Measurements from ENCODE around the gene ASRGL1.
A peak's percentile ranks its signal among the peaks of the same experiment; 100 is the strongest.
"Not testable (repeated sequence)": the region's sequence is repeated elsewhere in the genome, so short reads cannot be mapped to it uniquely, and the experiment has no call there.

Gene ASRGL1
- 0.09 to 1.2 (median 0.17) reads per million in 3 donors for total RNA-seq

GRCh38 chr11:62337303-62338181, at the start of gene ASRGL1:
TSS of gene ASRGL1 (plus strand) at chr11:62337448. CDS start at chr11:62337978, 530 bp downstream.
- Histone ChIP-seq H3K9me3 (ENCODE audit: control insufficient read depth, low read length) (no peaks in the 10 kb centered on the region), H3K4me1 (ENCODE audit: control insufficient read depth, insufficient read depth, low read length, poor library complexity, severe bottlenecking) (peaks cover 5% of the 10 kb centered on the region), H3K27ac (ENCODE audit: insufficient read depth, low read length, poor library complexity, severe bottlenecking) (no peak within 1 kb of the TSS), H3K36me3 (ENCODE audit: control insufficient read depth, insufficient read depth, low read length) (no peaks in the 10 kb centered on the region), H3K27me3 (replicated peaks; ENCODE audit: control insufficient read depth, insufficient read depth, low read length, poor library complexity, severe bottlenecking) (no peaks in the 10 kb centered on the region), H3K4me3 (ENCODE audit: insufficient read depth, low read depth, low read length, poor library complexity, severe bottlenecking) (peak within 1 kb of the TSS; percentile 84)
- DNase-seq, result peak; percentile 56 to 68 (median 57)

- DNase-seq, result no peak
- Histone ChIP-seq H3K4me1 (ENCODE audit: control insufficient read depth, insufficient read depth, low read length, poor library complexity, severe bottlenecking) (no peaks in the 10 kb centered on the region), H3K27ac (ENCODE audit: insufficient read depth, low read length, poor library complexity, severe bottlenecking) (no peak overlapping the region), H3K4me3 (ENCODE audit: insufficient read depth, low read depth, low read length, poor library complexity, severe bottlenecking) (no peak overlapping the region), H3K36me3 (ENCODE audit: control insufficient read depth, insufficient read depth, low read length) (no peaks in the 10 kb centered on the region), H3K27me3 (replicated peaks; ENCODE audit: control insufficient read depth, insufficient read depth, low read length, poor library complexity, severe bottlenecking) (peaks cover 2% of the 10 kb centered on the region), H3K9me3 (ENCODE audit: control insufficient read depth, low read length) (no peaks in the 10 kb centered on the region)
Observed at GRCh38 chr11:62295504-62295903, 41.7 kb upstream of the ASRGL1 start.

- H3K4me3 ChIP-seq (ENCODE audit: insufficient read depth, low read depth, low read length, poor library complexity, severe bottlenecking), result no peak within 1 kb of the TSS
- no peaks in the 10 kb centered on the region for H3K9me3 ChIP-seq (ENCODE audit: control insufficient read depth, low read length)
- no peaks in the 10 kb centered on the region for H3K4me1 ChIP-seq (ENCODE audit: control insufficient read depth, insufficient read depth, low read length, poor library complexity, severe bottlenecking)
- peaks cover 2% of the 10 kb centered on the region for H3K27me3 ChIP-seq (replicated peaks; ENCODE audit: control insufficient read depth, insufficient read depth, low read length, poor library complexity, severe bottlenecking)
- no peak within 1 kb of the TSS for H3K27ac ChIP-seq (ENCODE audit: insufficient read depth, low read length, poor library complexity, severe bottlenecking)
- DNase-seq, result no peak
- no peaks in the 10 kb centered on the region for H3K36me3 ChIP-seq (ENCODE audit: control insufficient read depth, insufficient read depth, low read length)
Observed at GRCh38 chr11:62298975-62299374, 38.3 kb upstream of the ASRGL1 start, which contains the start of gene SCGB1D4. TSS of gene SCGB1D4 (minus strand) at chr11:62299075. CDS start at chr11:62299010, 65 bp downstream.

GRCh38 chr11:62306227-62306626, 31.0 kb upstream of the ASRGL1 start:
- H3K27me3 ChIP-seq (replicated peaks; ENCODE audit: control insufficient read depth, insufficient read depth, low read length, poor library complexity, severe bottlenecking), result peaks cover 1% of the 10 kb centered on the region
- no peak overlapping the region for H3K4me3 ChIP-seq (ENCODE audit: insufficient read depth, low read depth, low read length, poor library complexity, severe bottlenecking)
- peaks cover 3% of the 10 kb centered on the region for H3K4me1 ChIP-seq (ENCODE audit: control insufficient read depth, insufficient read depth, low read length, poor library complexity, severe bottlenecking)

GRCh38 chr11:62307950-62308349, 29.3 kb upstream of the ASRGL1 start:
- H3K27me3 ChIP-seq (replicated peaks; ENCODE audit: control insufficient read depth, insufficient read depth, low read length, poor library complexity, severe bottlenecking), result peaks cover 7% of the 10 kb centered on the region
- peaks cover 7% of the 10 kb centered on the region for H3K4me1 ChIP-seq (ENCODE audit: control insufficient read depth, insufficient read depth, low read length, poor library complexity, severe bottlenecking)
- no peaks in the 10 kb centered on the region for H3K9me3 ChIP-seq (ENCODE audit: control insufficient read depth, low read length)
- H3K36me3 ChIP-seq (ENCODE audit: control insufficient read depth, insufficient read depth, low read length), result no peaks in the 10 kb centered on the region
- no peak overlapping the region for H3K27ac ChIP-seq (ENCODE audit: insufficient read depth, low read length, poor library complexity, severe bottlenecking)
- no peak overlapping the region for H3K4me3 ChIP-seq (ENCODE audit: insufficient read depth, low read depth, low read length, poor library complexity, severe bottlenecking)
- no peak for DNase-seq

More at GRCh38 chr11:62306227-62306626, 31.0 kb upstream of the ASRGL1 start:
- H3K36me3 ChIP-seq (ENCODE audit: control insufficient read depth, insufficient read depth, low read length), result no peaks in the 10 kb centered on the region
- H3K9me3 ChIP-seq (ENCODE audit: control insufficient read depth, low read length), result no peaks in the 10 kb centered on the region
- no peak overlapping the region for H3K27ac ChIP-seq (ENCODE audit: insufficient read depth, low read length, poor library complexity, severe bottlenecking)
- DNase-seq, result no peak

GRCh38 chr11:62309991-62310390, 27.3 kb upstream of the ASRGL1 start:
- H3K9me3 ChIP-seq (ENCODE audit: control insufficient read depth, low read length), result no peaks in the 10 kb centered on the region
- H3K36me3 ChIP-seq (ENCODE audit: control insufficient read depth, insufficient read depth, low read length), result no peaks in the 10 kb centered on the region
- H3K4me3 ChIP-seq (ENCODE audit: insufficient read depth, low read depth, low read length, poor library complexity, severe bottlenecking), result no peak overlapping the region
- peaks cover 7% of the 10 kb centered on the region for H3K4me1 ChIP-seq (ENCODE audit: control insufficient read depth, insufficient read depth, low read length, poor library complexity, severe bottlenecking)
- no peak for DNase-seq
- H3K27ac ChIP-seq (ENCODE audit: insufficient read depth, low read length, poor library complexity, severe bottlenecking), result no peak overlapping the region
- H3K27me3 ChIP-seq (replicated peaks; ENCODE audit: control insufficient read depth, insufficient read depth, low read length, poor library complexity, severe bottlenecking), result peaks cover 7% of the 10 kb centered on the region

GRCh38 chr11:62315431-62315830, 21.8 kb upstream of the ASRGL1 start:
- no peak overlapping the region for H3K27ac ChIP-seq (ENCODE audit: insufficient read depth, low read length, poor library complexity, severe bottlenecking)
- H3K4me1 ChIP-seq (ENCODE audit: control insufficient read depth, insufficient read depth, low read length, poor library complexity, severe bottlenecking), result peaks cover 7% of the 10 kb centered on the region
- H3K36me3 ChIP-seq (ENCODE audit: control insufficient read depth, insufficient read depth, low read length), result no peaks in the 10 kb centered on the region
- no peak for DNase-seq
- H3K9me3 ChIP-seq (ENCODE audit: control insufficient read depth, low read length), result no peaks in the 10 kb centered on the region
- peaks cover 7% of the 10 kb centered on the region for H3K27me3 ChIP-seq (replicated peaks; ENCODE audit: control insufficient read depth, insufficient read depth, low read length, poor library complexity, severe bottlenecking)
- H3K4me3 ChIP-seq (ENCODE audit: insufficient read depth, low read depth, low read length, poor library complexity, severe bottlenecking), result no peak overlapping the region

GRCh38 chr11:62322524-62322923, 14.7 kb upstream of the ASRGL1 start:
- no peak overlapping the region for H3K27ac ChIP-seq (ENCODE audit: insufficient read depth, low read length, poor library complexity, severe bottlenecking)
- no peak overlapping the region for H3K4me3 ChIP-seq (ENCODE audit: insufficient read depth, low read depth, low read length, poor library complexity, severe bottlenecking)
- no peak for DNase-seq
- no peaks in the 10 kb centered on the region for H3K36me3 ChIP-seq (ENCODE audit: control insufficient read depth, insufficient read depth, low read length)
- no peaks in the 10 kb centered on the region for H3K9me3 ChIP-seq (ENCODE audit: control insufficient read depth, low read length)
- no peaks in the 10 kb centered on the region for H3K27me3 ChIP-seq (replicated peaks; ENCODE audit: control insufficient read depth, insufficient read depth, low read length, poor library complexity, severe bottlenecking)
- no peaks in the 10 kb centered on the region for H3K4me1 ChIP-seq (ENCODE audit: control insufficient read depth, insufficient read depth, low read length, poor library complexity, severe bottlenecking)

- Histone ChIP-seq H3K27me3 (replicated peaks; ENCODE audit: control insufficient read depth, insufficient read depth, low read length, poor library complexity, severe bottlenecking) (peaks cover 3% of the 10 kb centered on the region), H3K36me3 (ENCODE audit: control insufficient read depth, insufficient read depth, low read length) (no peaks in the 10 kb centered on the region), H3K4me3 (ENCODE audit: insufficient read depth, low read depth, low read length, poor library complexity, severe bottlenecking) (no peak overlapping the region), H3K9me3 (ENCODE audit: control insufficient read depth, low read length) (no peaks in the 10 kb centered on the region), H3K4me1 (ENCODE audit: control insufficient read depth, insufficient read depth, low read length, poor library complexity, severe bottlenecking) (no peaks in the 10 kb centered on the region), H3K27ac (ENCODE audit: insufficient read depth, low read length, poor library complexity, severe bottlenecking) (no peak overlapping the region)
- DNase-seq, result peak in 2 of 3 donors; percentile 7 to 43
Observed at GRCh38 chr11:62324731-62325556, 12.3 kb upstream of the ASRGL1 start.

- not testable (repeated sequence) for H3K36me3 ChIP-seq (ENCODE audit: control insufficient read depth, insufficient read depth, low read length); H3K4me1 ChIP-seq (ENCODE audit: control insufficient read depth, insufficient read depth, low read length, poor library complexity, severe bottlenecking); H3K9me3 ChIP-seq (ENCODE audit: control insufficient read depth, low read length); H3K27me3 ChIP-seq (replicated peaks; ENCODE audit: control insufficient read depth, insufficient read depth, low read length, poor library complexity, severe bottlenecking); H3K27ac ChIP-seq (ENCODE audit: insufficient read depth, low read length, poor library complexity, severe bottlenecking); DNase-seq; H3K4me3 ChIP-seq (ENCODE audit: insufficient read depth, low read depth, low read length, poor library complexity, severe bottlenecking)
Observed at GRCh38 chr11:62325781-62326180, 11.5 kb upstream of the ASRGL1 start.

Data from effector memory CD4-positive, alpha-beta T cell (primary cell).